NCI-H2107 (cell line): ENCODE measurements around the gene FMO2.

Experiments
- DNase-seq: peaks from one replicate; lab custom pipeline; 2025; lab: John Stamatoyannopoulos, UW

FMO2 gene

GRCh38 chr1:171174560-171175294 lies 10.4 kb upstream of the FMO2 start:
- DNase-seq: no peak

GRCh38 chr1:171177261-171177660 lies 7.8 kb upstream of the FMO2 start:
- DNase-seq: no peak

- DNase-seq: no peak
These were observed 5.5 kb upstream of the FMO2 start for GRCh38 chr1:171179318-171180227.

GRCh38 chr1:171180670-171181069 lies 4.4 kb upstream of the FMO2 start:
- DNase-seq: no peak

- DNase-seq: peak; percentile 34
These were observed 3.5 kb downstream of the FMO2 start for GRCh38 chr1:171188388-171189266.

GRCh38 chr1:171191992-171192391 lies 6.9 kb downstream of the FMO2 start:
- no peak for DNase-seq

GRCh38 chr1:171195767-171196166 lies 10.7 kb downstream of the FMO2 start:
- no peak for DNase-seq

- DNase-seq: no peak
These were observed 11.3 kb downstream of the FMO2 start for GRCh38 chr1:171196351-171196750.

- DNase-seq: no peak
These were observed 13.0 kb downstream of the FMO2 start for GRCh38 chr1:171198081-171198480.

- no peak for DNase-seq
These were observed 19.2 kb downstream of the FMO2 start for GRCh38 chr1:171204296-171204695.

- no peak for DNase-seq
These were observed 21.3 kb downstream of the FMO2 start for GRCh38 chr1:171206204-171206977.

GRCh38 chr1:171206978-171207355 lies 21.9 kb downstream of the FMO2 start:
- DNase-seq: no peak

GRCh38 chr1:171207377-171207776 lies 22.3 kb downstream of the FMO2 start:
- no peak for DNase-seq

- DNase-seq: no peak
These were observed 25.3 kb downstream of the FMO2 start for GRCh38 chr1:171210355-171210754.

- DNase-seq: no peak
These were observed 27.7 kb downstream of the FMO2 start for GRCh38 chr1:171212607-171213351.

GRCh38 chr1:171213559-171214454 lies 28.7 kb downstream of the FMO2 start:
- no peak for DNase-seq

GRCh38 chr1:171217658-171218443 lies 32.8 kb downstream of the FMO2 start:
- no peak for DNase-seq

GRCh38 chr1:171218661-171219060 lies 33.6 kb downstream of the FMO2 start:
- no peak for DNase-seq
